Neural cell (in vitro differentiated cells): ENCODE measurements around the gene NMNAT1. TPM values are rescaled to one million over a fixed set of nuclear protein-coding genes. Genes with fewer than 3 reads are reported as not detected.

ENCODE experiments used
- H2AFZ ChIP-seq: fragments of 200-600, 300-800 bp; sonication (generic), shearing (Covaris generic); 2 replicates; pipeline ENCODE4 v1.6.0; 2014; ENCODE audit warnings: low read depth, mild to moderate bottlenecking, antibody characterized with exemption, low read length, moderate library complexity
- H3F3A ChIP-seq: fragments of 200-600 bp; shearing (Covaris generic); 2 replicates; pipeline ENCODE4 v1.6.1; 2016; ENCODE audit warnings: mild to moderate bottlenecking, moderate library complexity, mixed read lengths, antibody characterized with exemption, low read length; ENCODE audit not compliant: insufficient read depth, poor library complexity, severe bottlenecking
- H3K27ac ChIP-seq: fragments of 200-600, 300-800 bp; sonication (generic), shearing (Covaris generic); 2 replicates; pipeline ENCODE4 v1.5.1; 2014; ENCODE audit warnings: mild to moderate bottlenecking, low read length, moderate library complexity
- H3K27me3 ChIP-seq: fragments of 300-800, 200-600 bp; sonication (generic), shearing (Covaris generic); 2 replicates; pipeline ENCODE4 v1.6.0; 2014; ENCODE audit warnings: mild to moderate bottlenecking, low read depth, low read length, moderate library complexity; ENCODE audit not compliant: insufficient read depth
- H3K36me3 ChIP-seq: fragments of 300-800, 200-600 bp; sonication (generic), shearing (Covaris generic); 2 replicates; pipeline ENCODE4 v1.5.1; 2014; ENCODE audit warnings: mild to moderate bottlenecking, antibody characterized with exemption, low read length, moderate library complexity; ENCODE audit not compliant: insufficient read depth
- H3K4me2 ChIP-seq: fragments of 300-800, 200-600 bp; sonication (generic), shearing (Covaris generic); 2 replicates; pipeline ENCODE4 v1.6.0; 2014; ENCODE audit warnings: mild to moderate bottlenecking, low read length
- H3K4me3 ChIP-seq: fragments of 300-800, 200-600 bp; sonication (generic), shearing (Covaris generic); 2 replicates; pipeline ENCODE4 v1.5.1; 2014; ENCODE audit warnings: mild to moderate bottlenecking, low read length, moderate library complexity
- H3K79me2 ChIP-seq: fragments of 200-600 bp; shearing (Covaris generic); replicated peaks from 2 replicates; pipeline ENCODE4 v1.6.0; 2014; ENCODE audit warnings: mild to moderate bottlenecking, low read length, moderate library complexity; ENCODE audit not compliant: insufficient read depth
- H3K9ac ChIP-seq: fragments of 300-800, 200-600 bp; sonication (generic), shearing (Covaris generic); 2 replicates; pipeline ENCODE4 v1.6.1; 2016; ENCODE audit warnings: mild to moderate bottlenecking, low read length, mixed read lengths
- H3K9me2 ChIP-seq: fragments of 200-600 bp; shearing (Covaris generic); 2 replicates; pipeline ENCODE4 v1.6.1; 2016; ENCODE audit warnings: mild to moderate bottlenecking, low read length, mixed read lengths; ENCODE audit not compliant: insufficient read depth
- H3K9me3 ChIP-seq: fragments of 200-600, 300-800 bp; sonication (generic), shearing (Covaris generic); 2 replicates; pipeline ENCODE4 v1.6.1; 2016; ENCODE audit warnings: mild to moderate bottlenecking, mixed run types, low read length, moderate library complexity, mixed read lengths
- H4K20me1 ChIP-seq: fragments of 200-600 bp; shearing (Covaris generic); 2 replicates; pipeline ENCODE4 v1.6.1; 2016; ENCODE audit warnings: mild to moderate bottlenecking, mixed run types; ENCODE audit not compliant: insufficient read depth
- CTCF ChIP-seq: fragments of 450-650 bp; IDR thresholded peaks from 2 replicates; pipeline ENCODE4 v1.5.1; 2014; ENCODE audit warnings: antibody characterized with exemption, mild to moderate bottlenecking, moderate library complexity; ENCODE audit not compliant: poor library complexity, severe bottlenecking
- EP300 ChIP-seq: fragments of 450-650 bp; conservative IDR thresholded peaks from 2 replicates; pipeline ENCODE4 v1.6.1; 2014; ENCODE audit warnings: antibody characterized with exemption, mild to moderate bottlenecking, moderate library complexity; ENCODE audit not compliant: poor library complexity, severe bottlenecking
- EZH2 ChIP-seq: fragments of 200-600, 300-800 bp; shearing (Covaris generic), sonication (generic); IDR thresholded peaks from 2 replicates; pipeline ENCODE4 v1.6.1; 2014; ENCODE audit warnings: antibody characterized with exemption, low read length, borderline replicate concordance, mild to moderate bottlenecking; ENCODE audit not compliant: insufficient read depth, poor library complexity, severe bottlenecking
- MXI1 ChIP-seq: fragments of 450-650 bp; conservative IDR thresholded peaks from 2 replicates; pipeline ENCODE4 v1.6.1; 2014; ENCODE audit warnings: antibody characterized with exemption, mild to moderate bottlenecking; ENCODE audit not compliant: poor library complexity, severe bottlenecking
- POLR2AphosphoS5 ChIP-seq: IDR thresholded peaks from 2 replicates; pipeline ENCODE4 v1.6.1; 2012
- RAD21 ChIP-seq: fragments of 450-650 bp; conservative IDR thresholded peaks from 2 replicates; pipeline ENCODE4 v1.6.1; 2014; ENCODE audit warnings: antibody characterized with exemption, mild to moderate bottlenecking, moderate library complexity
- REST ChIP-seq: IDR thresholded peaks from 2 replicates; pipeline ENCODE4 v1.6.1; 2012; ENCODE audit warnings: borderline replicate concordance
- SMC3 ChIP-seq: fragments of 450-650 bp; conservative IDR thresholded peaks from 2 replicates; pipeline ENCODE4 v1.6.1; 2014; ENCODE audit warnings: antibody characterized with exemption, mild to moderate bottlenecking, moderate library complexity; ENCODE audit not compliant: poor library complexity
- TAF1 ChIP-seq: IDR thresholded peaks from 2 replicates; pipeline ENCODE4 v1.6.1; 2012; ENCODE audit warnings: low read depth
- polyA plus RNA-seq: library from polyadenylated mRNA; depleted of rRNA; stranded (reverse); fragments of >200 nt; gene quantifications from 2 replicates; pipeline ENCODE4 v1.2.3, GENCODE V29; 2014

The NMNAT1 gene
- polyA plus RNA-seq, 1 donor from 2014 or later: 4.9 TPM

- Histone ChIP-seq H3F3A (no peaks in the 10 kb centered on the region), H3K27me3 (no peaks in the 10 kb centered on the region), H3K4me2 (no peak overlapping the region), H3K79me2 (peaks cover 21% of the 10 kb centered on the region), H2AFZ (no peak overlapping the region), H3K9me2 (no peaks in the 10 kb centered on the region), H3K9me3 (no peaks in the 10 kb centered on the region), H3K9ac (no peak overlapping the region), H3K36me3 (no peaks in the 10 kb centered on the region), H3K27ac (no peak overlapping the region), H4K20me1 (no peaks in the 10 kb centered on the region), H3K4me3 (no peak overlapping the region)
- TF ChIP-seq MXI1: no peak
- TF ChIP-seq SMC3: no peak
- TF ChIP-seq EP300: no peak
- no peak for TF ChIP-seq REST
- TF ChIP-seq POLR2AphosphoS5: no peak
- TF ChIP-seq CTCF: no peak
- no peak for TF ChIP-seq TAF1
- no peak for TF ChIP-seq EZH2
These were observed 35.8 kb upstream of the NMNAT1 start for GRCh38 chr1:9907441-9907840.

- Histone ChIP-seq H3K27me3 (no peaks in the 10 kb centered on the region), H3K4me3 (peak overlapping the region; percentile 93), H3K9me3 (no peaks in the 10 kb centered on the region), H3K79me2 (peaks cover 18% of the 10 kb centered on the region), H3K36me3 (no peaks in the 10 kb centered on the region), H4K20me1 (no peaks in the 10 kb centered on the region), H3K27ac (peak overlapping the region; percentile 39), H3K9me2 (no peaks in the 10 kb centered on the region), H3K9ac (peak overlapping the region; percentile 78), H3F3A (no peaks in the 10 kb centered on the region), H2AFZ (no peak overlapping the region), H3K4me2 (peak overlapping the region; percentile 89)
- TF ChIP-seq REST: no peak
- TF ChIP-seq TAF1: no peak
- TF ChIP-seq CTCF: no peak
- TF ChIP-seq EP300: no peak
- no peak for TF ChIP-seq SMC3
- TF ChIP-seq POLR2AphosphoS5: no peak
- TF ChIP-seq MXI1: no peak
- TF ChIP-seq RAD21: no peak
- no peak for TF ChIP-seq EZH2
These were observed 34.4 kb upstream of the NMNAT1 start for GRCh38 chr1:9908871-9909233.
